Pancreas (tissue), 10 donors: ENCODE data around the gene PRKAG3. TPM values are rescaled to one million over a fixed set of nuclear protein-coding genes. Genes with fewer than 3 reads are reported as not detected.

ENCODE experiments used
- ATAC-seq, 4 donors: fragments of 200-7000 bp; cut with Tn5 transposase; one replicate each; pipeline versions ENCODE4 v1.8.0 to v1.9.1; 2020; ENCODE audit warnings: mild to moderate bottlenecking in 4 of 4, moderate library complexity in 4 of 4
- DNase-seq, 6 donors: peaks; one replicate each; pipeline ENCODE4 v3.0.0-alpha.2; 2020
- FAIRE-seq: peaks from 2 replicates; lab custom pipeline; 2012; peaks lifted over from hg19 to GRCh38; lab: Jason Lieb, UNC
- H3K27ac ChIP-seq, 4 donors: fragments of 200-600 bp; sonication (generic); 1 replicate in 3 of 4; 2 replicates in 1 of 4; pipeline versions ENCODE4 v1.5.0 to v1.8.0; 2020
- H3K27me3 ChIP-seq, 4 donors: fragments of 200-600 bp; one replicate each; pipeline ENCODE4 v1.8.0; 2021
- H3K36me3 ChIP-seq, 3 donors: fragments of 200-600 bp; sonication (generic) in 1 of 3; one replicate each; pipeline versions ENCODE4 v1.5.0 to v1.8.0; 2020 to 2021
- H3K4me1 ChIP-seq, 3 donors: fragments of 200-600 bp; one replicate each; pipeline ENCODE4 v1.8.0; 2021
- H3K4me3 ChIP-seq, 4 donors: fragments of 200-600 bp; sonication (generic) in 2 of 4; one replicate each; pipeline versions ENCODE4 v1.5.0 to v1.8.0; 2020 to 2021
- H3K9me3 ChIP-seq, 4 donors: fragments of 200-600 bp; one replicate each; pipeline ENCODE4 v1.8.0; 2021
- WGBS, 2 donors: extraction: QIAGEN DNeasy Blood & Tissue Kit; methylation state at CpG; one replicate each; pipeline ENCODE4 v1.1.7; 2013; 5-methylcytosine and 5-hydroxymethylcytosine counted together
- intact Hi-C, 3 donors: fragments of 100-400 bp; cut with DNase I; formaldehyde crosslinking; loops; one replicate each; pipeline versions ENCODE4 v1.11.1 to v1.14.2; 2022
- polyA plus RNA-seq, 2 donors: library from polyadenylated mRNA; stranded (reverse); fragments of 200-250 nt; gene quantifications; one replicate each; pipeline ENCODE4 v1.2.3, GENCODE V29; 2013
- total RNA-seq, 6 donors: library from RNA; stranded (reverse); fragmentation: NEBNext Ultra II Directional in 4 of 6; extraction: Animal tissue kit (Norgen Biotek cat#: 25700) in 4 of 6; gene quantifications; one replicate each; pipeline versions ENCODE4 v1.2.1 to v1.2.4, GENCODE V29; 2021 to 2023
- TF ChIP-seq, protein P1 (sequence below), 4 donors: fragments of 200-600 bp; sonication (generic) in 3 of 4; IDR thresholded peaks; one replicate each; pipeline versions ENCODE4 v1.5.0 to v1.8.0; 2021; ENCODE audit warnings: antibody characterized with exemption in 4 of 4
- donor health status: healthy with polysubstance abuse.
- donor health status: DM: no; HTN: no; CAD: no; lungs with moderate emphysema.
- donor health status: DM: no; HTN: no; CAD: no.
- donor health status: control.
- donor health status: control.
- donor health status: Bipolar disorder and iron deficiency.
- donor health status: DM: yes; HTN: yes; CAD: no.
- donor health status: DM: no; HTN: no; CAD: no.
- donor health status: DM: no; HTN: no; CAD: no.
- donor health status: DM: yes; HTN: yes; CAD: no.

PRKAG3 gene
- total and polyA plus RNA-seq, 8 donors: not detected

DNA sequence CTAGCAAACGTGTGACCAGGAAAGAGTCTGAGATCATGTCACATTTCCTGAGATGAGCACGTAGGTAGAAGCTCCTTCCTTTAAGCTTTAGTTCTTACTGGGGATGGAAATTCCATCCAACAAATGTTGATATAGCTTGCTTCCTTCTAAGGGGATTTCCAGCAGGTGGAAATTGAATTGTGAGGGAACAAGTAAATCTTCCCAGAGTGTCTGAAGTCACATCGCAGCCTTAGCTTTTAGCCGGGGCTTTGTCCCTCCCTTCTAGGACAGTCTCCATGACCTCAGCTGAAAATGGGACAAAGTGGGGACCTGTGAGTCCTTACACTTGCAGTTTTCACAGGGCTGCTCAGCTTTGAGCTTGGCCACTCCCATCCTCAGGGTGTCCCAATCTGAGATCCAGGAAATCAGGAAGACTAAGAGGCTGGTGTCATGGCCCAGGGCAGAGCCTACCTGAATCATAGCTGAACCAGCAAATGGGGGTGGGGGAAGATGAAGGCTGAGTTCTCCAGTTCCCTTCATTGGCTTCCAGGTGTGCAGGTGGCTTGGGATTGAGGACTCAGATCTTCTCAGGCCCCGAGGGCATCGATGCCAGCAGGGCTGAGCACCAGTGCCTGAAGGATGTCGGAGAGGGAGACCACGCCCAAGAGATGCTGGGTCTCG is 8.3 kb downstream of the PRKAG3 start:
- H3K36me3 ChIP-seq: no peaks in the 10 kb centered on the region
- H3K4me1 ChIP-seq: no peaks in the 10 kb centered on the region
- TF ChIP-seq, protein P1, sequence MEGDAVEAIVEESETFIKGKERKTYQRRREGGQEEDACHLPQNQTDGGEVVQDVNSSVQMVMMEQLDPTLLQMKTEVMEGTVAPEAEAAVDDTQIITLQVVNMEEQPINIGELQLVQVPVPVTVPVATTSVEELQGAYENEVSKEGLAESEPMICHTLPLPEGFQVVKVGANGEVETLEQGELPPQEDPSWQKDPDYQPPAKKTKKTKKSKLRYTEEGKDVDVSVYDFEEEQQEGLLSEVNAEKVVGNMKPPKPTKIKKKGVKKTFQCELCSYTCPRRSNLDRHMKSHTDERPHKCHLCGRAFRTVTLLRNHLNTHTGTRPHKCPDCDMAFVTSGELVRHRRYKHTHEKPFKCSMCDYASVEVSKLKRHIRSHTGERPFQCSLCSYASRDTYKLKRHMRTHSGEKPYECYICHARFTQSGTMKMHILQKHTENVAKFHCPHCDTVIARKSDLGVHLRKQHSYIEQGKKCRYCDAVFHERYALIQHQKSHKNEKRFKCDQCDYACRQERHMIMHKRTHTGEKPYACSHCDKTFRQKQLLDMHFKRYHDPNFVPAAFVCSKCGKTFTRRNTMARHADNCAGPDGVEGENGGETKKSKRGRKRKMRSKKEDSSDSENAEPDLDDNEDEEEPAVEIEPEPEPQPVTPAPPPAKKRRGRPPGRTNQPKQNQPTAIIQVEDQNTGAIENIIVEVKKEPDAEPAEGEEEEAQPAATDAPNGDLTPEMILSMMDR (IDR thresholded peaks at IDR 0.05): no peak
- FAIRE-seq: no peak
- no peak for ATAC-seq
- 75 to 87% methylated on average over 9 of the region's 9 CpGs for WGBS, 2 donors
- no peak for DNase-seq
- no peak overlapping the region for H3K4me3 ChIP-seq
- H3K27ac ChIP-seq: no peak overlapping the region
- H3K9me3 ChIP-seq: no peaks in the 10 kb centered on the region
- H3K27me3 ChIP-seq: no peaks in the 10 kb centered on the region
- intact Hi-C loops: no loop called here

DNA sequence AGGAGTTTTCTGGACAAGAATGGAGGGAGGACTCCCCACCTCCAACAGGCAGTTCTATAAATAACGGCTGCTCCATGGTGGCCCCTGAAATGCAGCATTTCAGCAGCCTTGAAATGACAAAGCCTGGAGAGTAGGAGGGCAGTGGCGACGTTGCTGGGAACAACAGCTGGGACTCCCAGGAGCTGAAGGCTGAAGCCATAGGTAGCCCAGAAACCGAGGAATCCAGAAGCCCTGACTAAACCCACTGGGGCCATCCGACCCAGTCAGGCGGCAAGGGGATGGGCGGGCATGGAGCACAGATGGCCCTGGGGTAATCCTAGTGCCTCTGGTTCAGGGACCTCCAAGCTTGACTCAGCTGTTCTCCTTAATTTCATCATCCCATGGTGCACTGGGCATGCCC is 9.0 kb downstream of the PRKAG3 start:
- intact Hi-C loops: no loop called here
- H3K4me1 ChIP-seq: no peaks in the 10 kb centered on the region
- H3K27me3 ChIP-seq: no peaks in the 10 kb centered on the region
- H3K4me3 ChIP-seq: no peak overlapping the region
- H3K27ac ChIP-seq: no peak overlapping the region
- FAIRE-seq (no peak), DNase-seq (no peak), ATAC-seq (no peak)
- TF ChIP-seq, protein P1 (IDR thresholded peaks at IDR 0.05): no peak
- no peaks in the 10 kb centered on the region for H3K9me3 ChIP-seq
- no peaks in the 10 kb centered on the region for H3K36me3 ChIP-seq
- WGBS, 2 donors: 48 to 51% methylated on average over 7 of the region's 7 CpGs

DNA sequence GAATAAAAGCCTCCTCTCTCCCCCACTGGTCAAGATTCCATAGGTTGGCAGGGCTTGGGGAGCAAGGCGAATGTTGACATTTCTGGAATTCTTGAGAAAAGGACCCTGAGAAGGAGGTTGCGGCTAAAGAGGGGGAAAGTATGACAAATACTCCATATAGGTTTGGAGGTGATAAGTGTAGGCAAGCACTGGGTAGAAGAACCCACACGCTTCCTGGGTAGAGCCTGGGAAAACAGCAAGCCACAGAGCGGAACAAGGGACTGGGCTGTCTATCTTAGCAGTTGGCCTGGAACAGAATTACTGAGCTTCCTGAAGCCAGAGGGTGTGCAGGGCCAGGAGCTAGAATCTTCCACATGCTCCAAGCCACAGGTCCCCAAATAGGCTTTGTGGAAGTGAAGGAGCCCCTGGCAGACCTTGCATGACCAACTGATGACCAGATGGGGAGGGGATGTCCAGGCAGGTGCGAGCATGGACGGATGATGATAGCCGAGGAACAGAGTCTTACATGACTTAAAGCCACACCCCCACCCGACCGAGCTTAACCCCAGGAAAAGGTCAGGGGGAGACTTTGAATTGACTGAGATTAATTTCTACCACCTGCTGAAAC is 9.9 kb downstream of the PRKAG3 start:
- WGBS, 2 donors: 57 to 72% methylated on average over 9 of the region's 9 CpGs
- Histone ChIP-seq H3K4me3 (no peak overlapping the region), H3K27me3 (no peaks in the 10 kb centered on the region), H3K9me3 (no peaks in the 10 kb centered on the region), H3K36me3 (no peaks in the 10 kb centered on the region), H3K4me1 (no peaks in the 10 kb centered on the region), H3K27ac (no peak overlapping the region)
- no peak for DNase-seq
- no peak for FAIRE-seq
- TF ChIP-seq, protein P1 (IDR thresholded peaks at IDR 0.05): no peak
- intact Hi-C loops: no loop called here
- no peak for ATAC-seq

DNA sequence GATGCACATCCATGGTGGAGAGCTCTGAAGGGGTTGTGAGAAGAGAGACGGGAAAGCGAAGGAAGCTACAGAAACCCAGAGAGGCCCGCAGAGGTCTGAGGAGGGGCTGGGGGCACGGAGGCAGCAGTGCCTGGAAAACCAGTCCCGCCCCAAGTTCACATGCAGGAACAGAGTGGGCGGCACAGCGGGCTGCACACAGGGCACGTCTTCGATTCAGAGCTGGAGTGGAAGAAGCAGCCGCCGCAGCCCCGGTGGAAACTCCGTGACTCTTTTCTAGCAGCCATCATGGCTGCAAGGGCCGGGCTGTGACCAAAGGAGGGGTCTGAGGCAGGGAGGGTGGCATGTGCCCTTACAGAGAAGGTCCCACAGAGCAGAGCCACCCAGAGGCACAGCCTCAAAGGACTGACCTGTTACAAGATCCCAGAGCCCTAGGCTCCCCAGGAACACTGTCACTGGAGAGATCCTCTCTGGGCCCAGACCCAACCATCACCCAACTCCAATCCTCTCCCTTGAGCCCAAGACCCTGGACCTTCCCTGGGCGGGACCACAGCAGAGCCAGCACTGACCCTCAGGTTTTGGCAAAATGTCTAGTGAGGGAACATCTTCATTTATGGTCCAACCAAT is 10.7 kb downstream of the PRKAG3 start:
- intact Hi-C loops: no loop called here
- TF ChIP-seq, protein P1 (IDR thresholded peaks at IDR 0.05): no peak
- no peak for ATAC-seq

DNA sequence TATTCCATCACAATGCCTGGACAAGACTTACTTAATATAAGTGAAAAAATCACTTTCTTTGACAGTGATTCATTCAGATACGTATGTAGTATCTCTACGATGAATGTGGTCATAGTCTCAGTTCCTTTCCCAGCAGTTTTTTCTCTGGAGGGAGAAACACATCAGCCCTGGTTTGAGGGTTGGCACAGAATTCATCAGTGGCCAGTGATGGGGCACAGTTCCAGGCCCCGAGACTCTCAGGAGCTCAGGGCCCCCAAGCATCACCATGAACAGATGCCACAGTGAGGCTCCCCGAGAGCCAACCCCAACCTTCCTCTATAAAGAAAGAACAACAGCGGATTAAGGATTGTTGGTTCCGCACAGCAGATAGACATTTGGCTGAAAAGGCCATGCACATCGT is 12.5 kb downstream of the PRKAG3 start:
- Histone ChIP-seq H3K27ac (no peak overlapping the region), H3K36me3 (no peaks in the 10 kb centered on the region), H3K9me3 (no peaks in the 10 kb centered on the region), H3K27me3 (no peaks in the 10 kb centered on the region), H3K4me3 (no peak overlapping the region), H3K4me1 (no peaks in the 10 kb centered on the region)
- intact Hi-C loops: no loop called here
- no peak for ATAC-seq
- TF ChIP-seq, protein P1 (IDR thresholded peaks at IDR 0.05): no peak
- no peak for FAIRE-seq
- no peak for DNase-seq
- 89 to 92% methylated on average over 7 of the region's 7 CpGs for WGBS, 2 donors

More for the DNA sequence above, 10.7 kb downstream of the PRKAG3 start:
- Histone ChIP-seq H3K9me3 (no peaks in the 10 kb centered on the region), H3K4me3 (no peak overlapping the region), H3K4me1 (no peaks in the 10 kb centered on the region), H3K36me3 (no peaks in the 10 kb centered on the region), H3K27me3 (no peaks in the 10 kb centered on the region), H3K27ac (no peak overlapping the region)
- DNase-seq: no peak
- FAIRE-seq: no peak
- 91 to 92% methylated on average over 15 of the region's 15 CpGs for WGBS, 2 donors
